Islet of Langerhans (tissue), 1 donor: ENCODE data around the gene ZNF543.
"Not testable (repeated sequence)": the region's sequence is repeated elsewhere in the genome, so short reads cannot be mapped to it uniquely, and the experiment has no call there.

Source experiments
- FAIRE-seq: peaks from one replicate; lab custom pipeline; 2011; peaks lifted over from hg19 to GRCh38; lab: Jason Lieb, UNC

The ZNF543 gene

GRCh38 chr19:57321116-57321515 lies 844 bp downstream of the ZNF543 start:
- FAIRE-seq: no peak

- no peak for FAIRE-seq
Measured at GRCh38 chr19:57321751-57322150, 1.5 kb downstream of the ZNF543 start.

- FAIRE-seq: no peak
Measured at GRCh38 chr19:57324992-57325391, 4.7 kb downstream of the ZNF543 start.

DNA sequence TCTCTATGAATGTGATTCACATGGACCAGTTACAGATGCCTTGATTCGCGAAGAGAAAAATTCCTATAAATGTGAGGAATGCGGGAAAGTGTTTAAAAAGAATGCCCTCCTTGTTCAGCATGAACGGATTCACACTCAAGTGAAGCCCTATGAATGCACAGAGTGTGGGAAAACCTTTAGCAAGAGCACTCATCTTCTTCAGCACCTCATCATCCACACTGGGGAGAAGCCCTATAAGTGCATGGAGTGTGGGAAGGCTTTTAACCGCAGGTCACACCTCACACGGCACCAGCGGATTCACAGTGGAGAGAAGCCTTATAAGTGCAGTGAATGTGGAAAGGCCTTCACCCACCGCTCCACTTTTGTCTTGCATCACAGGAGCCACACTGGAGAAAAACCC lies 7.7 kb downstream of the ZNF543 start:
- no peak for FAIRE-seq

DNA sequence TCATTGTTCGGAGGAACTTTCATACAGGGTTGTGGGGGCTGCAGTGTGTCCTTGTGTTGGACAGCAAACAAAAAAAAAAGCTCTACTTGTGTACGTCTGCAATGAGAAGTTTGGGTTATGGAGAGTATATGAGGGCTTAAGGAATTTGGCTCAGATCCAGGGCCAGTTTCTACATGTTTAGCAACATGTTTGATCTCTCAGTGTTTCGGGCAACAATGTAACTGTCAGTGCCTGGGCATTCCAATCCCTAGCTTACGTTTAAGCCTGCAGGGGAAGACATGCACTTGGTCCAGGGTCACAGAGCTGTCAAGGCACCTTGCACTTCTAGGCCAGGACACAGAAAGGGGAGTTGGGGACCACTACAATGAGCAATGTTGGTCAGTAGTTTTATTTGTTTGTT lies 13.9 kb downstream of the ZNF543 start:
- no peak for FAIRE-seq

DNA sequence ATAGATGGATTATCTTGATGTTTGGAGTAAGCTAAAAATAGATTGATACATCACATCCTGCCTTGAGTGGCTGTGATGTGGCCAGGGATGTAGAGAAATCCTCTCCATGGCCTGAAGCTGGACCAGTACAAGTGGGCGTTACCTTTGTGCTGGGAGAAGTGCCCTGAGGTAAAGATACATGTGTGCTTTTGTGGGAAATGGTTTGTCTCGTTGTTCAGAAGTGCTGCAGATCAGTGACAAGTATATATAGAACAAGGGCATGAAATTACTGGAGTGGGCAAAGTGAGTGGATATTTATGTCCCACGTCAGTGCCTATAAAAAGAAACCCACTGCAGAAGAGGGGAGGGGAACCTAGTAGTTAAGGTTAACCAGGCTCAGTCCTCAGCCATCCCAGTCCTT lies 18.6 kb downstream of the ZNF543 start:
- no peak for FAIRE-seq

GRCh38 chr19:57342582-57342981 lies 22.3 kb downstream of the ZNF543 start:
- FAIRE-seq: no peak

DNA sequence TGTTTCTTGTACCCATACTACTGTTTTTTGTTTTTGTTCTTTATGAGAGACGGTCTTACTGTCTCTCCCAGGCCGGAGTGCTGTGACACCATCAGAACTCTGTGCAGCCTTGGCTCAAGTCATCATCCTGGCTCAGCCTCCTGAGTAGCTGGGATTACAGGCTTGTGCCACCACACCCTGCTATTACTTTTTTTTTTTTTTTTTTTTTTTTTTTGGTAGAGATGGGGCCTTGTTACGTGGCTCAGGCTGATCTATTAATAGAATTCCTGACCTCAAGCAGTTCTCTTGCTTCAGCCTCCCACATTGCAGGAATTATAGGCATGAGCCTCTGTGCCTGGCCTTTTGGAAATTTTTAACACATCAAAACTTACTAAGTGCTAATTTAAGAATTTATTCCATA lies 27.9 kb downstream of the ZNF543 start:
- FAIRE-seq: no peak

GRCh38 chr19:57350877-57351805 lies 30.9 kb downstream of the ZNF543 start, which contains the start of gene ZNF304:
ZNF304 (plus strand) TSS chr19:57351271; CDS start chr19:57351665, 394 bp downstream.
- FAIRE-seq: peak; percentile 86

- FAIRE-seq: no peak
Measured at GRCh38 chr19:57351867-57352266, 31.6 kb downstream of the ZNF543 start.

- no peak for FAIRE-seq
Measured at GRCh38 chr19:57355916-57356315, 35.6 kb downstream of the ZNF543 start.

GRCh38 chr19:57357406-57357805 lies 37.1 kb downstream of the ZNF543 start:
- no peak for FAIRE-seq

DNA sequence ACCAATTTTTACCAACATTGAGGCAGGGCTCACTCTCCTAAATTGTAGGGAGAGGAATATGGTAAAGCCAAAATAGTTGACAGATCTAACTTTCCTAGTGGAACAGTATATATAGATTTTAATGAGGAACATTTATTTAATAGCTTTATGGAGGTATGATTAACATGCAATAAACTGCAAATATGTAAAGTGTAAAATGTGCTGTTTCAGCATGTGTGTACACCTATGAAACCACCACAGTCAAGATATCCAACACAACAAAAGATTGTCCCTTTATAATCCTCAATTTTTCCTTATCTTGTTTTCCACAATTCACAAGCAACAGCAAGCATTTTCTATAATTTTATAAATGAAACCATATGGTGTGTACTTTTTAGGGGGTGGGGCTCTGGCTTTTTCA lies 39.0 kb downstream of the ZNF543 start:
- no peak for FAIRE-seq

GRCh38 chr19:57362419-57362818 lies 42.1 kb downstream of the ZNF543 start:
- FAIRE-seq: peak; percentile 30

GRCh38 chr19:57362997-57363687 lies 42.9 kb downstream of the ZNF543 start, which contains the start of the genes TRAPPC2B and ZNF547:
TRAPPC2B (plus strand) TSS chr19:57363551; CDS start chr19:57364834, 1,283 bp downstream.
ZNF547 (plus strand) TSS chr19:57363551; CDS start chr19:57368556, 5,005 bp downstream.
- FAIRE-seq: peak; percentile 97

GRCh38 chr19:57363688-57364181 lies 43.5 kb downstream of the ZNF543 start:
- FAIRE-seq: no peak

DNA sequence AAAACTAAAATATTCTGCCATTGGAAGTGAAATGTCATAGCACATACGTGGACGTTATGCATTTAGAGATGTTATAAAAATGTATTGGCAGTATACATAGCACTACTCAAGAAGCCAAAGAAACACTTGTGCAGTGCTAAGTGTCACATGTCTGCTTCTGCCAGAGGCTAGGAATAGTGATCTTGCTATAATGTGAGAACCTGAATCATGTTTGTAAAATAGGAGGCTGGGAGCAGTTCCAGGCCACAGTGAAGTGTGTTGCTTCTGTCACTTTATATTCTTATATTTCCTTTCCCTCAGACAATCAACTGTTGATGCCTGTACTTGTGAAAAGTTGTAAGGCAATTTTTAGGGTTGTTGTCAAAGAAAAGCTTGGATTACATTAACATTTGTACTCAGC lies 46.5 kb downstream of the ZNF543 start:
- FAIRE-seq: no peak

DNA sequence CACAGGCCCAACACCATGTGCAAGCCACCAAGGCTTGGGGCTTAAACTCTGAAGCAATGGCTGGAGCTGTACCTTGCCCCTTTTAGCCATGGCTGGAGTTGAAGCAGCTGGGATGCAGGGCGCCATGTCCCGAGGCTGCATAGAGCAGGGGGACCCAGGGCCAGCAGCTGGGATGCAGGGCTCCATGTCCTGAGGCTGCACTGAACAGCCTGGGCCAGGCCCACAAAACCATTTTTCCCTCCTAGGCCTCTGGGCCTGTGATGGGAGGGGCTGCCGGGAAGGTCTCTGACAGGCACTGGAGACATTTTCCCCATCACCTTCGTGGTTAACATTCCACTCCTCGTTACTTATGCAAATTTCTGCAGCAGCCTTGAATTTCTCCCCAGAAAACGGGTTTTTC lies 53.9 kb downstream of the ZNF543 start:
- no peak for FAIRE-seq

DNA sequence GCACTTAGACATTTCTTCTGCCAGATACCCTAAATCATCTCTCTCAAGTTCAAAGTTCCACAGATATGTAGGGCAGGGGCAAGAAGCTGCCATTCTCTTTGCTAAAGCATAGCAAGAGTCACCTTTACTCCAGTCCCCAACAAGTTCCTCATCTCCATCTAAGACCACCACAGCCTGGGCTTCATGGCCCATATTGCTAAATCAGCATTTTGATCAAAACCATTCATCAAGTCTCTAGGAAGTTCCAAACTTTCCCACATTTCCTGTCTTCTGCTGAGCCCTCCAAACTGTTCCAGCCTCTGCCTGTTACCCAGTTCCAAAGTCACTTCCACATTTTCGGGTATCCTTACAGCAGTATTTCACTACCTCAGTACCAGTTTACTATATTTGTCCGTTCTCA lies 54.4 kb downstream of the ZNF543 start:
- FAIRE-seq: not testable (repeated sequence)

GRCh38 chr19:57376151-57376550 lies 55.9 kb downstream of the ZNF543 start:
- FAIRE-seq: no peak

GRCh38 chr19:57377498-57378146 lies 57.4 kb downstream of the ZNF543 start:
- no peak for FAIRE-seq
